ENCODE measurements around the gene KAT6B. TPM values are rescaled to one million over a fixed set of nuclear protein-coding genes. Genes with fewer than 3 reads are reported as not detected.

The KAT6B gene
- total and polyA plus RNA-seq, 2 of the 8 experiments (the other 6 are each of a cell fraction or from before 2014, with no cell fraction given): 7.3 to 30.8 TPM

DNA sequence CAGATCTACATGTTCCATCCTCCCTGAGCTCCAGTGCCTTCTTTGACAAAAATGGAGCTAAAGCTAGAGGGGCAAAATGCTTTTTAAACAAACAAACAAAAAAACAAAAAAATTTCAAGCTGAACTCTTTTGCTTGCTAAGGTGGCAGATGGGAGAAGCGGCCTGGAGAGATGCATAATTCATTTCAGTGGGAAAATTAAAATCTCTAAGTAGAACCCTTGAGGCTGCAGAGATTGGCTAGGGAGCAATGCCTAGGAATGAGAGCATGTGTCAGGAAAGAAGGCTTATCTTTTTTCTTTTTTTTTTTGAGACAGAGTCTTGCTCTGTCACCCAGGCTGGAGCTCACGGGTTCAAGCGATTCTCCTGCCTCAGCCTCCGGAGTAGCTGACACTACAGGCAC is 238.7 kb downstream of the KAT6B start:
- Histone ChIP-seq H2BK12ac (ENCODE audit: low read depth, low read length) (no peak overlapping the region), H2AK5ac (ENCODE audit: low read depth, low read length) (no peak overlapping the region), H3K9me3 (ENCODE audit: insufficient read depth in 2 of 2, low read depth in 1 of 2, low read length in 1 of 2) (no peaks in the 10 kb centered on the region), H4K8ac (ENCODE audit: extremely low read depth, insufficient read depth, low read length) (no peak overlapping the region), H3K56ac (replicated peaks; ENCODE audit: insufficient read length, low read depth, low read length) (no peak overlapping the region), H4K91ac (replicated peaks; ENCODE audit: insufficient read length, low read length) (no peak overlapping the region), H3K9ac (replicated peaks in 1 of 4; ENCODE audit: extremely low read depth in 1 of 4, low read depth in 3 of 4, low read length in 3 of 4) (no peak overlapping the region), H3K36me3 (ENCODE audit: control insufficient read depth in 2 of 4, insufficient read depth in 4 of 4, low read length in 3 of 4) (no peaks in the 10 kb centered on the region), H3K27me3 (replicated peaks in 1 of 4; ENCODE audit: control insufficient read depth in 3 of 4, extremely low read depth in 1 of 4, insufficient read depth in 3 of 4, low read length in 3 of 4) (no peaks in the 10 kb centered on the region), H2BK5ac (ENCODE audit: low read depth, low read length) (no peak overlapping the region), H3K23me2 (ENCODE audit: low read depth, low read length) (no peaks in the 10 kb centered on the region), H3K4ac (replicated peaks; ENCODE audit: insufficient read length, low read depth, low read length) (no peak overlapping the region), H2AFZ (ENCODE audit: low read length) (0 out of 2 replicates have a peak overlapping the region, but pooled peaks have one; percentile 72), H3K4me2 (ENCODE audit: insufficient read depth in 1 of 2, low read depth in 2 of 2, low read length in 2 of 2) (no peak overlapping the region), H3K14ac (ENCODE audit: insufficient read length) (no peak overlapping the region), H4K20me1 (replicated peaks in 1 of 2; ENCODE audit: control insufficient read depth in 1 of 2, insufficient read depth in 2 of 2, low read length in 2 of 2) (no peaks in the 10 kb centered on the region), H3K4me3 (ENCODE audit: extremely low read depth in 1 of 4, insufficient read depth in 2 of 4, low read depth in 3 of 4, low read length in 4 of 4) (no peak overlapping the region), H3K18ac (ENCODE audit: extremely low read depth, low read length) (no peak overlapping the region), H3K23ac (ENCODE audit: insufficient read length) (no peak overlapping the region), H2BK20ac (ENCODE audit: low read length) (no peak overlapping the region), H3K4me1 (replicated peaks in 1 of 4; ENCODE audit: control insufficient read depth in 3 of 4, insufficient read depth in 4 of 4, low read length in 3 of 4) (no peaks in the 10 kb centered on the region; a peak in 2 of 7 replicates), H4K5ac (ENCODE audit: insufficient read length, low read depth, low read length) (no peak overlapping the region), H2BK120ac (replicated peaks; ENCODE audit: low read depth, low read length) (no peak overlapping the region), H3K27ac (ENCODE audit: low read depth, low read length) (no peak overlapping the region), H3K79me2 (ENCODE audit: control insufficient read depth in 1 of 2, insufficient read depth in 2 of 2, low read length in 2 of 2) (no peaks in the 10 kb centered on the region), H2BK15ac (ENCODE audit: low read length) (no peak overlapping the region), H3K79me1 (ENCODE audit: low read depth, low read length) (no peaks in the 10 kb centered on the region)
- FAIRE-seq: no peak
- ChIA-PET POLR2A (ENCODE audit: partially characterized antibody) (no interaction called here), CTCF (ENCODE audit: partially characterized antibody) (no interaction called here)
- no peak for DNase-seq (ENCODE audit: low read depth in 1 of 2, low spot score in 2 of 2)
- WGBS, 2 experiments (ENCODE audit: extremely low coverage in 1 of 2, insufficient coverage in 1 of 2, insufficient read length in 1 of 2, insufficient replicate concordance in 2 of 2, low coverage in 1 of 2, low lambda C conversion rate in 2 of 2, missing lambda C conversion rate in 1 of 2): 99% methylated on average over 4 of the region's 4 CpGs; no CpG with 5 or more reads in 1 of the 2 experiments
- TF ChIP-seq SIRT6 (IDR thresholded peaks at IDR 0.05; ENCODE audit: low read length): no peak
- no peak for TF ChIP-seq RXRA (IDR thresholded peaks at IDR 0.05; ENCODE audit: insufficient read depth, low read depth, low read length)
- TF ChIP-seq, protein P1, sequence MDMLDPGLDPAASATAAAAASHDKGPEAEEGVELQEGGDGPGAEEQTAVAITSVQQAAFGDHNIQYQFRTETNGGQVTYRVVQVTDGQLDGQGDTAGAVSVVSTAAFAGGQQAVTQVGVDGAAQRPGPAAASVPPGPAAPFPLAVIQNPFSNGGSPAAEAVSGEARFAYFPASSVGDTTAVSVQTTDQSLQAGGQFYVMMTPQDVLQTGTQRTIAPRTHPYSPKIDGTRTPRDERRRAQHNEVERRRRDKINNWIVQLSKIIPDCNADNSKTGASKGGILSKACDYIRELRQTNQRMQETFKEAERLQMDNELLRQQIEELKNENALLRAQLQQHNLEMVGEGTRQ (IDR thresholded peaks at IDR 0.05; ENCODE audit: low read length): no peak
- TF ChIP-seq EP300 (IDR thresholded peaks at IDR 0.05; ENCODE audit: borderline replicate concordance in 1 of 2, low read depth in 2 of 2, low read length in 2 of 2): no peak
- no peak for TF ChIP-seq POLR2AphosphoS5 (IDR thresholded peaks at IDR 0.05; ENCODE audit: low read depth, low read length)
- no peak for TF ChIP-seq HDAC6 (IDR thresholded peaks at IDR 0.05; ENCODE audit: low read depth, low read length)
- no peak for TF ChIP-seq KDM1A (IDR thresholded peaks at IDR 0.05; ENCODE audit: borderline replicate concordance, low read length)
- TF ChIP-seq MAFK (IDR thresholded peaks at IDR 0.05; ENCODE audit: low read depth, low read length): no peak
- TF ChIP-seq EGR1 (IDR thresholded peaks at IDR 0.05; ENCODE audit: borderline replicate concordance, low read depth, low read length): no peak

Measured in H1 (cell line).